Fibroblast of lung (primary cell): ENCODE results near the gene TAF13.

Experiments
- CTCF ChIP-seq, 2 donors: IDR thresholded peaks in 1 of 2; conservative IDR thresholded peaks in 1 of 2; 1 replicate in 1 of 2; 2 replicates in 1 of 2; pipeline ENCODE4 v1.5.1; 2011 to 2012; ENCODE audit warnings: low read length in 2 of 2, control low read depth in 1 of 2, inconsistent platforms in 1 of 2, low read depth in 1 of 2, mild to moderate bottlenecking in 1 of 2
- EZH2 ChIP-seq: IDR thresholded peaks from 2 replicates; pipeline ENCODE4 v1.5.1; 2012; ENCODE audit warnings: low read length, control low read depth, mild to moderate bottlenecking; ENCODE audit errors: missing control alignments

GRCh38 chr1:109084563-109085517 lies 9.0 kb upstream of the TAF13 start:
- TF ChIP-seq CTCF (conservative IDR thresholded peaks at IDR 0.05 in 1 of 2, IDR thresholded peaks at IDR 0.05 in 1 of 2; ENCODE audit: low read depth in 1 of 2, low read length in 2 of 2) (no peak), EZH2 (no peak)
